ENCODE measurements around the gene OLFM4. TPM values are rescaled to one million over a fixed set of nuclear protein-coding genes. Genes with fewer than 3 reads are reported as not detected.

Gene OLFM4
- total RNA-seq, 5 donors from 2014 or later (not counting 1 experiment from before 2014, with no cell fraction given), result 0.10 to 0.16 (median 0.15) TPM; not detected in 2

DNA sequence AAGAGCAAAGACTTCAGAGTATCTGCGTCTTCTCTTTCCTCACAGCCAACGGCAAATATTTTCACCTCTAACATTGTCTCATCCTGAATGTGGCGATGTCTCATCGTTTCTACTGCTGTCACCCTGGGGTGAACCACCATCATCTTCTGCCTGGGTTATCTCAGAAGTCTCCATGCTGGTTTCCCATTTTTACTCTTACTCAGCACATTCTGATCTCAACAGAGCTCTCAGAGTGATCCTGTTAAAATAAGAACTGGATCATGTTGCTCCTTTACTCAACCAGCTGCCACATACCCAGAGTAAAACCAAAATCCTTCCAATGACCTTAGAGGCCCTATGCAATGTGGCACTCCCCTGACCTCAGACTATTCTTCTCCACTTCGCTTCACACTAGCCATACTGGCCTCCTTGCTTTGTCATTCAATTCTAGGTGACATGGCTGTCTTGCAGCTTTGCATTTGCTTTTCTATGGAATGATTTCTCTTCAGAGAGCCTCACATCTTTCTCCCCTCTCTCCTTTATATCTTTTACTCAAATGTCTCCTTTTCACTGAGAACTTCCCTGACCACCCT, 7.8 kb upstream of the OLFM4 start:
- CTCF ChIA-PET, result no interaction called here
- H3K4me3 Mint-ChIP-seq, result no peak overlapping the region

DNA sequence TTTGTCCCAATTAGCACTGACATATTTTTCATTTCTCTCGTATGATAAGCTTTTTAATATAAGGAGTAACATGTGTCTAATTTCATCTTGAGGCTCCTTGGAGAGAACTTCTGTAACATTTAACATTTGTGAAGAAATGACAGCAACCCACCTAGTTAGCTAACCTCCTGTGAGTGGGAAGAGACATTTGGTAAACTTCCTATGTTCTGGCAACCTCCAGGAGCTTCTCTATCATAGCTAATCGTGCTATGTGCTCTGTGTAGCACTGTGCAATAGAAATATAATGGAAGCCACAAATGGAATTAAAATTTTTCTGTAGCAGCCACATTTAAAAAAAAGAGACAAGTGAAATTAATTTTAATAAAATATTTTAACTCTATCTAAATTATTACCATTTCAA, 5.4 kb upstream of the OLFM4 start:
- Histone ChIP-seq H3K27me3 (replicated peaks in 1 of 2; ENCODE audit: control insufficient read depth in 2 of 2, extremely low read depth in 1 of 2, insufficient read depth in 2 of 2, low read length in 1 of 2) (no peaks in the 10 kb centered on the region), H3K27ac (ENCODE audit: low read length) (no peak overlapping the region), H3K4me3 (ENCODE audit: control insufficient read depth in 1 of 2, extremely low read depth in 1 of 2, low read length in 1 of 2) (no peak overlapping the region), H3K36me3 (ENCODE audit: control insufficient read depth in 2 of 2, extremely low read depth in 1 of 2, insufficient read depth in 1 of 2, low read length in 1 of 2) (no peaks in the 10 kb centered on the region), H3K4me1 (ENCODE audit: control insufficient read depth in 1 of 2, extremely low read depth in 1 of 2, insufficient read depth in 2 of 2, low read length in 2 of 2) (no peaks in the 10 kb centered on the region), H3K9me3 (no peaks in the 10 kb centered on the region)
- DNase-seq (no peak), ATAC-seq (replicated peaks in 1 of 4) (no peak)
- Mint-ChIP-seq H3K36me3 (no peaks in the 10 kb centered on the region), H3K27ac (no peak overlapping the region), H3K27me3 (peaks cover 0 to 7% of the 10 kb centered on the region in 2 donors), H3K9me3 (no peaks in the 10 kb centered on the region), H3K4me3 (no peak overlapping the region), H3K4me1 (no peaks in the 10 kb centered on the region)
- ChIA-PET POLR2A (no interaction called here), CTCF (no interaction called here)
- no CpG with 5 or more reads among the region's 2 CpGs for WGBS (ENCODE audit: insufficient coverage)

More for the DNA sequence above, 7.8 kb upstream of the OLFM4 start:
- no peak overlapping the region for H3K4me3 ChIP-seq (ENCODE audit: control insufficient read depth in 1 of 2, extremely low read depth in 1 of 2, low read length in 1 of 2)
- DNase-seq (no peak), ATAC-seq (replicated peaks in 1 of 4) (no peak)
- H3K27me3 ChIP-seq (replicated peaks in 1 of 2; ENCODE audit: control insufficient read depth in 2 of 2, extremely low read depth in 1 of 2, insufficient read depth in 2 of 2, low read length in 1 of 2), result peaks cover 0 to 4% of the 10 kb centered on the region in 2 experiments
- no peaks in the 10 kb centered on the region for H3K36me3 ChIP-seq (ENCODE audit: control insufficient read depth in 2 of 2, extremely low read depth in 1 of 2, insufficient read depth in 1 of 2, low read length in 1 of 2)
- Mint-ChIP-seq H3K36me3 (no peaks in the 10 kb centered on the region), H3K27ac (no peak overlapping the region), H3K4me1 (no peaks in the 10 kb centered on the region), H3K9me3 (no peaks in the 10 kb centered on the region), H3K27me3 (peaks cover 0 to 6% of the 10 kb centered on the region in 2 donors)
- WGBS (ENCODE audit: insufficient coverage), result 94% methylated on average over 5 of the region's 5 CpGs
- no peaks in the 10 kb centered on the region for H3K9me3 ChIP-seq
- no peaks in the 10 kb centered on the region for H3K4me1 ChIP-seq (ENCODE audit: control insufficient read depth in 1 of 2, extremely low read depth in 1 of 2, insufficient read depth in 2 of 2, low read length in 2 of 2)
- no peak overlapping the region for H3K27ac ChIP-seq (ENCODE audit: low read length)
- POLR2A ChIA-PET, result interaction anchor here in 1 of 2 donors (0.5 kb wide), 1 partner anchor 36 kb away, joined by 4 read pairs; no protein-coding TSS in a partner anchor

DNA sequence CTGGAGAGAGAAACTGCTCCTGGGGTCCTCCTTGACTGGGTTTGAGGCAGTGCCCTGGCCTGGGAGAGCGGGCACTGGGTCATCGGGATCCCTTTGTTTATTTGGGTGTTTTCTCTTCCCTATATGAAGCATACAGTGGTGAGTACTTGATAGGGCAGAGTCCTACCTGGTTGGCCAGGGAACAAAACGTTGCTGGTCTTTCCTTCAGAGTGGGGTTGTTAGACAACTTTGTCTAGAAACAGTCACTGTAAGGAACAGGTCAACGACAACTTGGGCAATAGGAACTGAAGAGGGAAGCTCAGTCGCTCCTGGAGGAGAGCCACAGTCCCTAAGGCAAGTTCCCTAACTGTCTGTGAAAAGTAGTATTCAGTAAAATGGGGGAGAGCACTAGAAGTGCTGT, 550 bp upstream of the OLFM4 start:
- Mint-ChIP-seq H3K36me3 (no peaks in the 10 kb centered on the region), H3K4me1 (no peaks in the 10 kb centered on the region), H3K9me3 (no peaks in the 10 kb centered on the region), H3K27me3 (peaks cover 0 to 5% of the 10 kb centered on the region in 2 donors), H3K27ac (no peak overlapping the region), H3K4me3 (no peak overlapping the region)
- Histone ChIP-seq H3K36me3 (ENCODE audit: control insufficient read depth in 2 of 2, extremely low read depth in 1 of 2, insufficient read depth in 1 of 2, low read length in 1 of 2) (no peaks in the 10 kb centered on the region), H3K9me3 (no peaks in the 10 kb centered on the region), H3K27ac (ENCODE audit: low read length) (no peak overlapping the region), H3K27me3 (replicated peaks in 1 of 2; ENCODE audit: control insufficient read depth in 2 of 2, extremely low read depth in 1 of 2, insufficient read depth in 2 of 2, low read length in 1 of 2) (peaks cover 0 to 5% of the 10 kb centered on the region in 2 experiments), H3K4me3 (ENCODE audit: control insufficient read depth in 1 of 2, extremely low read depth in 1 of 2, low read length in 1 of 2) (no peak overlapping the region), H3K4me1 (ENCODE audit: control insufficient read depth in 1 of 2, extremely low read depth in 1 of 2, insufficient read depth in 2 of 2, low read length in 2 of 2) (no peaks in the 10 kb centered on the region)
- POLR2A ChIA-PET, result no interaction called here
- no peak for ATAC-seq (replicated peaks in 1 of 4)
- DNase-seq, result no peak
- WGBS (ENCODE audit: insufficient coverage), result 54% methylated on average over 3 of the region's 5 CpGs
- CTCF ChIA-PET, result no interaction called here

DNA sequence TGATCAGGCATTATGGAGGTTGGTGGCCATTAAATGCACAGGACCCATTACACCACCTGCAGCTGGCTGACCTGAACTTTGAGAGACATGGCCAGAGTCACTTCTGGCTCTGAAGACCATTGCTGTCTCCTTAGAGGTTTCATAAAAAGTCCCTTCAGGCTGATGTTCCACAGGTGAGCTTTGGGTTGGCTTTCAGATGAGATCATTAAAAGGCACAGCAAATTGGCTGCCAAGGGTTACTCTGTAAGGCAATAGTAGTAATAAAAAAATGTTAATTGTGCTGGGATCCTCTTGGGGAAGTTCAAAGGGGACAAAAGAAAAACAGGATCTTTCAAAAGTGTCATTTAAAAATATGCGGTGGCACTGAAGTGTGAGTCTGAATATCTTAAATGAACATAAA, 4.2 kb downstream of the OLFM4 start:
- Histone ChIP-seq H3K27me3 (replicated peaks in 1 of 2; ENCODE audit: control insufficient read depth in 2 of 2, extremely low read depth in 1 of 2, insufficient read depth in 2 of 2, low read length in 1 of 2) (peaks cover 0 to 5% of the 10 kb centered on the region in 2 experiments), H3K9me3 (no peaks in the 10 kb centered on the region), H3K27ac (ENCODE audit: low read length) (no peak overlapping the region), H3K4me1 (ENCODE audit: control insufficient read depth in 1 of 2, extremely low read depth in 1 of 2, insufficient read depth in 2 of 2, low read length in 2 of 2) (no peaks in the 10 kb centered on the region), H3K36me3 (ENCODE audit: control insufficient read depth in 2 of 2, extremely low read depth in 1 of 2, insufficient read depth in 1 of 2, low read length in 1 of 2) (no peaks in the 10 kb centered on the region), H3K4me3 (ENCODE audit: control insufficient read depth in 1 of 2, extremely low read depth in 1 of 2, low read length in 1 of 2) (no peak overlapping the region)
- Mint-ChIP-seq H3K4me1 (no peaks in the 10 kb centered on the region), H3K9me3 (no peaks in the 10 kb centered on the region), H3K27me3 (peaks cover 0 to 7% of the 10 kb centered on the region in 2 donors), H3K36me3 (no peaks in the 10 kb centered on the region), H3K27ac (no peak overlapping the region), H3K4me3 (no peak overlapping the region)
- no peak for ATAC-seq (replicated peaks in 1 of 4)
- no peak for DNase-seq
- CTCF ChIA-PET, result no interaction called here
- WGBS (ENCODE audit: insufficient coverage), result no CpG with 5 or more reads among the region's 1 CpG
- POLR2A ChIA-PET, result no interaction called here

DNA sequence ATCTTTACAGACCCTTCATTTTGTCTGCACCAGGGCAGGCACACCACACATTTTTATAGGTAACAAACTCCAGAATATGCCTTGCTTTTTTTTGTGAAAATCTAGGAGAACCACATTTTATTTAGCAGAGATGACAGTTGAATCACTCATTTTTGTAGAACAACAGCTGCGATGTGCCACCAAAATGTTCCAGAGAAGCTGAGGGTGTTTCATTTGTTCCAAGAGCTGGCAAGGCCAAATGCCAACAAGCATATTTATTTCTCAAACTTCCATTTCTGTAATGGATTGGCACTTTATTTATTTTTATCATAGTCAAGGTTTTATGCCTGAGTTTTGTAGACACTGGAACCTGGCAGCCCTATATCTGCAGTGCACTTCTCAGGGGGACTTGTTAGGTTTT, 10.4 kb downstream of the OLFM4 start:
- Histone ChIP-seq H3K27ac (ENCODE audit: low read length) (no peak overlapping the region), H3K27me3 (replicated peaks in 1 of 2; ENCODE audit: control insufficient read depth in 2 of 2, extremely low read depth in 1 of 2, insufficient read depth in 2 of 2, low read length in 1 of 2) (no peaks in the 10 kb centered on the region), H3K36me3 (ENCODE audit: control insufficient read depth in 2 of 2, extremely low read depth in 1 of 2, insufficient read depth in 1 of 2, low read length in 1 of 2) (no peaks in the 10 kb centered on the region), H3K4me1 (ENCODE audit: control insufficient read depth in 1 of 2, extremely low read depth in 1 of 2, insufficient read depth in 2 of 2, low read length in 2 of 2) (no peaks in the 10 kb centered on the region), H3K9me3 (no peaks in the 10 kb centered on the region), H3K4me3 (ENCODE audit: control insufficient read depth in 1 of 2, extremely low read depth in 1 of 2, low read length in 1 of 2) (no peak overlapping the region)
- Mint-ChIP-seq H3K4me1 (no peaks in the 10 kb centered on the region), H3K9me3 (no peaks in the 10 kb centered on the region), H3K27me3 (peaks cover 0 to 11% of the 10 kb centered on the region in 2 donors), H3K27ac (no peak overlapping the region), H3K36me3 (no peaks in the 10 kb centered on the region), H3K4me3 (no peak overlapping the region)
- ATAC-seq (replicated peaks in 1 of 4) (no peak), DNase-seq (no peak)
- ChIA-PET POLR2A (no interaction called here), CTCF (no interaction called here)
- WGBS (ENCODE audit: insufficient coverage), result no CpG with 5 or more reads among the region's 1 CpG

DNA sequence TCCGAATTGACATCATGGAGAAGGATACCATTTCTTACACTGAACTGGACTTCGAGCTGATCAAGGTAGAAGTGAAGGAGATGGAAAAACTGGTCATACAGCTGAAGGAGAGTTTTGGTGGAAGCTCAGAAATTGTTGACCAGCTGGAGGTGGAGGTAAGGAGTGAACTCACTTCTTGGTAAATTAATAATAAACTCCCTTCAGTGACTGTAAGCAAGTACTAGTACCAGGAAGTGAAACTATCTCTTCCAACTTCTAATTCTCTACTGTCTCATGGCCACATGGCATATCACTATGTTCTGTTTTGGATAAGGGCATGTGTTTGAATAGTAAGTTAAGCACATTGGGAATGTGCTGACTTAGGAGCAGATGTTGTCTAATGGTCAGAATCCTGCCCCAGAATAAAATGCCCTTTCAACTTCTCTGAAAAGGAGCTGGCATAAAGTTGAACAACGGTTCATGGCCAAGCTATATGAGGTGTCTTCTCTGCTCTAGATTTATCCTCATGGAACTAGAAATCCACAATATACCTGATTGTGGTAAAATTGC, 13.4 kb downstream of the OLFM4 start:
- H3K4me1 ChIP-seq (ENCODE audit: control insufficient read depth in 1 of 2, extremely low read depth in 1 of 2, insufficient read depth in 2 of 2, low read length in 2 of 2), result no peaks in the 10 kb centered on the region
- CTCF ChIA-PET, result no interaction called here
- ATAC-seq (replicated peaks in 1 of 4), result no peak
- H3K27ac ChIP-seq (ENCODE audit: low read length), result no peak overlapping the region
- no peaks in the 10 kb centered on the region for H3K4me1 Mint-ChIP-seq
- no peaks in the 10 kb centered on the region for H3K27me3 ChIP-seq (replicated peaks in 1 of 2; ENCODE audit: control insufficient read depth in 2 of 2, extremely low read depth in 1 of 2, insufficient read depth in 2 of 2, low read length in 1 of 2)
- 80% methylated on average over 1 of the region's 3 CpGs for WGBS (ENCODE audit: insufficient coverage)
- no peak overlapping the region for H3K27ac Mint-ChIP-seq
- POLR2A ChIA-PET, result no interaction called here
- no peaks in the 10 kb centered on the region for H3K9me3 ChIP-seq
- no peaks in the 10 kb centered on the region for H3K36me3 ChIP-seq (ENCODE audit: control insufficient read depth in 2 of 2, extremely low read depth in 1 of 2, insufficient read depth in 1 of 2, low read length in 1 of 2)
- peaks cover 0 to 7% of the 10 kb centered on the region in 2 donors for H3K27me3 Mint-ChIP-seq
- no peaks in the 10 kb centered on the region for H3K9me3 Mint-ChIP-seq
- no peak for DNase-seq
- H3K4me3 Mint-ChIP-seq, result no peak overlapping the region
- H3K36me3 Mint-ChIP-seq, result no peaks in the 10 kb centered on the region
- H3K4me3 ChIP-seq (ENCODE audit: control insufficient read depth in 1 of 2, extremely low read depth in 1 of 2, low read length in 1 of 2), result no peak overlapping the region

DNA sequence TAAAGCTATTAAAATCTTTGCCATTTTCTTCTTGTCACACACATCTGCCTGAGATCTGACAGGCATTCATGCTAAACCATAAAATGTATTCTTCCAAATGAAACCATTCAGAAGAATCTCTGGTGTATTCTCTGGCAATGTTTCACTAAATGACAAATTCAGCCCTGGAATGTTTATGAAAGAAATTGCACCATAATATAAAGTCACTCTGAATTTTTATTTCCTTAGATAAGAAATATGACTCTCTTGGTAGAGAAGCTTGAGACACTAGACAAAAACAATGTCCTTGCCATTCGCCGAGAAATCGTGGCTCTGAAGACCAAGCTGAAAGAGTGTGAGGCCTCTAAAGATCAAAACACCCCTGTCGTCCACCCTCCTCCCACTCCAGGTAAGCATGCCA, 14.3 kb downstream of the OLFM4 start:
- H3K4me1 ChIP-seq (ENCODE audit: control insufficient read depth in 1 of 2, extremely low read depth in 1 of 2, insufficient read depth in 2 of 2, low read length in 2 of 2), result no peaks in the 10 kb centered on the region
- no peaks in the 10 kb centered on the region for H3K4me1 Mint-ChIP-seq
- no CpG with 5 or more reads among the region's 4 CpGs for WGBS (ENCODE audit: insufficient coverage)
- POLR2A ChIA-PET, result no interaction called here
- CTCF ChIA-PET, result no interaction called here
- no peak overlapping the region for H3K4me3 Mint-ChIP-seq
- H3K36me3 Mint-ChIP-seq, result no peaks in the 10 kb centered on the region
- DNase-seq (no peak), ATAC-seq (replicated peaks in 1 of 4) (no peak)
- peaks cover 0 to 8% of the 10 kb centered on the region in 2 donors for H3K27me3 Mint-ChIP-seq
- H3K4me3 ChIP-seq (ENCODE audit: control insufficient read depth in 1 of 2, extremely low read depth in 1 of 2, low read length in 1 of 2), result no peak overlapping the region
- no peaks in the 10 kb centered on the region for H3K27me3 ChIP-seq (replicated peaks in 1 of 2; ENCODE audit: control insufficient read depth in 2 of 2, extremely low read depth in 1 of 2, insufficient read depth in 2 of 2, low read length in 1 of 2)
- no peaks in the 10 kb centered on the region for H3K36me3 ChIP-seq (ENCODE audit: control insufficient read depth in 2 of 2, extremely low read depth in 1 of 2, insufficient read depth in 1 of 2, low read length in 1 of 2)
- H3K9me3 Mint-ChIP-seq, result no peaks in the 10 kb centered on the region
- H3K9me3 ChIP-seq, result no peaks in the 10 kb centered on the region
- no peak overlapping the region for H3K27ac Mint-ChIP-seq
- no peak overlapping the region for H3K27ac ChIP-seq (ENCODE audit: low read length)

Measured in T-cell (primary cell).